ENCODE data around the gene FAM50B. TPM values are rescaled to one million over a fixed set of nuclear protein-coding genes. Genes with fewer than 3 reads are reported as not detected.

Gene FAM50B
- total and polyA plus RNA-seq, 2 of the 13 experiments (the other 11 are each of a cell fraction or from before 2014, with no cell fraction given), result 0.05 TPM; not detected in 1

- no peak for TF ChIP-seq ZNF747 (CRISPR knock-in tag; IDR thresholded peaks at IDR 0.05; ENCODE audit: borderline replicate concordance)
- TF ChIP-seq YEATS2 (CRISPR knock-in tag; IDR thresholded peaks at IDR 0.05; ENCODE audit: borderline replicate concordance), result no peak
- no peak for TF ChIP-seq ZNF781 (CRISPR knock-in tag; IDR thresholded peaks at IDR 0.05; ENCODE audit: borderline replicate concordance, not compliant biosample characterization)
- TF ChIP-seq ESRRA (CRISPR knock-in tag; IDR thresholded peaks at IDR 0.05; ENCODE audit: low read depth), result no peak
- TF ChIP-seq ZNF607 (CRISPR knock-in tag; IDR thresholded peaks at IDR 0.05; ENCODE audit: borderline replicate concordance), result peak; percentile 62; the same call in 1 of the 2 replicates
- TF ChIP-seq, protein P1, sequence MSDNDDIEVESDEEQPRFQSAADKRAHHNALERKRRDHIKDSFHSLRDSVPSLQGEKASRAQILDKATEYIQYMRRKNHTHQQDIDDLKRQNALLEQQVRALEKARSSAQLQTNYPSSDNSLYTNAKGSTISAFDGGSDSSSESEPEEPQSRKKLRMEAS (IDR thresholded peaks at IDR 0.05), result no peak
- no peak for TF ChIP-seq ZBTB2 (CRISPR knock-in tag; IDR thresholded peaks at IDR 0.05; ENCODE audit: low read depth)
- TF ChIP-seq ZNF660 (CRISPR knock-in tag; IDR thresholded peaks at IDR 0.05; ENCODE audit: borderline replicate concordance, low read depth), result no peak
- peak; percentile 96 for TF ChIP-seq GATAD2A (CRISPR knock-in tag; IDR thresholded peaks at IDR 0.05)
- no peak for TF ChIP-seq ZNF7 (CRISPR knock-in tag; IDR thresholded peaks at IDR 0.05)
- peak; percentile 71 for TF ChIP-seq NR2F2 (IDR thresholded peaks at IDR 0.05; ENCODE audit: borderline replicate concordance, low read depth)
- no peak for TF ChIP-seq NCOA5 (CRISPR knock-in tag; IDR thresholded peaks at IDR 0.05)
- TF ChIP-seq RBFOX2 (IDR thresholded peaks at IDR 0.05; ENCODE audit: low read depth, low read length), result no peak
- TF ChIP-seq REL (CRISPR knock-in tag; conservative IDR thresholded peaks at IDR 0.05), result no peak
- no peak for TF ChIP-seq UBTF (CRISPR knock-in tag; IDR thresholded peaks at IDR 0.05)
- TF ChIP-seq MTA1 (CRISPR knock-in tag; IDR thresholded peaks at IDR 0.05; ENCODE audit: borderline replicate concordance), result no peak
- TF ChIP-seq ZNF724P (CRISPR knock-in tag; IDR thresholded peaks at IDR 0.05; ENCODE audit: borderline replicate concordance), result no peak
- TF ChIP-seq ZNF83 (CRISPR knock-in tag; IDR thresholded peaks at IDR 0.05; ENCODE audit: borderline replicate concordance), result no peak
- TF ChIP-seq, protein P2, sequence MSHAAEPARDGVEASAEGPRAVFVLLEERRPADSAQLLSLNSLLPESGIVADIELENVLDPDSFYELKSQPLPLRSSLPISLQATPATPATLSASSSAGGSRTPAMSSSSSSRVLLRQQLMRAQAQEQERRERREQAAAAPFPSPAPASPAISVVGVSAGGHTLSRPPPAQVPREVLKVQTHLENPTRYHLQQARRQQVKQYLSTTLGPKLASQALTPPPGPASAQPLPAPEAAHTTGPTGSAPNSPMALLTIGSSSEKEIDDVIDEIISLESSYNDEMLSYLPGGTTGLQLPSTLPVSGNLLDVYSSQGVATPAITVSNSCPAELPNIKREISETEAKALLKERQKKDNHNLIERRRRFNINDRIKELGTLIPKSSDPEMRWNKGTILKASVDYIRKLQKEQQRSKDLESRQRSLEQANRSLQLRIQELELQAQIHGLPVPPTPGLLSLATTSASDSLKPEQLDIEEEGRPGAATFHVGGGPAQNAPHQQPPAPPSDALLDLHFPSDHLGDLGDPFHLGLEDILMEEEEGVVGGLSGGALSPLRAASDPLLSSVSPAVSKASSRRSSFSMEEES (CRISPR knock-in tag; IDR thresholded peaks at IDR 0.05), result peak; percentile 67
- TF ChIP-seq POLR2AphosphoS5 (IDR thresholded peaks at IDR 0.05; ENCODE audit: low read depth, low read length), result peak; percentile 50; the same call in 1 of the 2 replicates
- TF ChIP-seq HMGA1 (CRISPR knock-in tag; conservative IDR thresholded peaks at IDR 0.05), result no peak
- peak; percentile 71; the same call in 1 of the 2 replicates for TF ChIP-seq ZNF816 (CRISPR knock-in tag; IDR thresholded peaks at IDR 0.05; ENCODE audit: borderline replicate concordance)
- TF ChIP-seq, protein P3, sequence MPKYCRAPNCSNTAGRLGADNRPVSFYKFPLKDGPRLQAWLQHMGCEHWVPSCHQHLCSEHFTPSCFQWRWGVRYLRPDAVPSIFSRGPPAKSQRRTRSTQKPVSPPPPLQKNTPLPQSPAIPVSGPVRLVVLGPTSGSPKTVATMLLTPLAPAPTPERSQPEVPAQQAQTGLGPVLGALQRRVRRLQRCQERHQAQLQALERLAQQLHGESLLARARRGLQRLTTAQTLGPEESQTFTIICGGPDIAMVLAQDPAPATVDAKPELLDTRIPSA (CRISPR knock-in tag; IDR thresholded peaks at IDR 0.05; ENCODE audit: borderline replicate concordance), result no peak
- TF ChIP-seq ZNF326 (CRISPR knock-in tag; IDR thresholded peaks at IDR 0.05; ENCODE audit: borderline replicate concordance), result no peak
- TF ChIP-seq ZNF792 (CRISPR knock-in tag; IDR thresholded peaks at IDR 0.05), result 0 out of 2 replicates have a peak, but pooled peaks have one; percentile 57
Measured at GRCh38 chr6:3841066-3841454, 8.1 kb upstream of the FAM50B start (continued).

Measured in HepG2 (cell line).